GM12873 (cell line): ENCODE measurements around the gene NBAS.

Source experiments
- TF ChIP-seq, protein P1 (sequence below): IDR thresholded peaks from 2 replicates; pipeline ENCODE4 v1.5.1; 2012; ENCODE audit warnings: low read depth, mild to moderate bottlenecking, moderate library complexity, low read length, control low read depth; ENCODE audit not compliant: insufficient read depth; ENCODE audit errors: missing control alignments

The NBAS gene

DNA sequence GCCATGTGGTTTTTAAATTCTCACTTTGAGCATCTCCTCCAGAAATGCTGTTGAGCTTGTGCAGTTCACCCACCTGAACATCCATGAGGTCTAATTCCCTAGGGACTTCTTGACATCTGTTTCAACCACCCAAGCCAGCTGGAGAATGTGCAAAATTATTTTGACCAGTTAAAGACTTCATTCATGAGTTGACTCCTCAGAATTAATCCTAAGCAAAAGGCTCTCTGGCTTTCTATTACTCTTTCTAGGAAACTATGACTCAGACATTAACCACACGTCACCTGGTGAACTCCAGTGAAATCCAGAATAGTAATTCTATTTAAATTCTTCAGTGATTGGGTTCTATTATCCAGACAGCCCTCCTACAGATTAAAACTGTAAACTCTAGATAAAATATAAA is 247.5 kb downstream of the NBAS start:
- TF ChIP-seq, protein P1, sequence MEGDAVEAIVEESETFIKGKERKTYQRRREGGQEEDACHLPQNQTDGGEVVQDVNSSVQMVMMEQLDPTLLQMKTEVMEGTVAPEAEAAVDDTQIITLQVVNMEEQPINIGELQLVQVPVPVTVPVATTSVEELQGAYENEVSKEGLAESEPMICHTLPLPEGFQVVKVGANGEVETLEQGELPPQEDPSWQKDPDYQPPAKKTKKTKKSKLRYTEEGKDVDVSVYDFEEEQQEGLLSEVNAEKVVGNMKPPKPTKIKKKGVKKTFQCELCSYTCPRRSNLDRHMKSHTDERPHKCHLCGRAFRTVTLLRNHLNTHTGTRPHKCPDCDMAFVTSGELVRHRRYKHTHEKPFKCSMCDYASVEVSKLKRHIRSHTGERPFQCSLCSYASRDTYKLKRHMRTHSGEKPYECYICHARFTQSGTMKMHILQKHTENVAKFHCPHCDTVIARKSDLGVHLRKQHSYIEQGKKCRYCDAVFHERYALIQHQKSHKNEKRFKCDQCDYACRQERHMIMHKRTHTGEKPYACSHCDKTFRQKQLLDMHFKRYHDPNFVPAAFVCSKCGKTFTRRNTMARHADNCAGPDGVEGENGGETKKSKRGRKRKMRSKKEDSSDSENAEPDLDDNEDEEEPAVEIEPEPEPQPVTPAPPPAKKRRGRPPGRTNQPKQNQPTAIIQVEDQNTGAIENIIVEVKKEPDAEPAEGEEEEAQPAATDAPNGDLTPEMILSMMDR: no peak

DNA sequence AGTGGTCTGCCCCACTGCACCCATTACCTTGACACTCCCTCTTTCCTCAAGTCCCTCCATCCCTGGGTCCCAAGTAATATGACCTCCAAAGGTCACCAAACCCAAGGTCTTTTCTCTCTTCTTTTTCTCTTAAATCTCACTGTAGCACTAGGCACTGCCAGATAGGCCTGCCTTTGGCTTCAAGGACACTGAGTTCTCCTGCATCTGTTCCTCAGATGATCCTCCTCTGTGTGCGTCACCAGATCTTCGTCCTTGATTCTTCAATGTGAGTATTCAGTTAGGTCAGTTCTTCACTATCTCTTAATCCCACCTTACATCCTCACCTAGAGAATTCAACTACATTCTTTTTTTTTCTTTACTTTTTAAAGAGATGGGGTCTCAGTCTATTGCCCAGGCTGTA is 249.2 kb downstream of the NBAS start:
- TF ChIP-seq, protein P1: no peak

- TF ChIP-seq, protein P1: no peak
Measured at GRCh38 chr2:15311201-15311907, 249.8 kb downstream of the NBAS start.

DNA sequence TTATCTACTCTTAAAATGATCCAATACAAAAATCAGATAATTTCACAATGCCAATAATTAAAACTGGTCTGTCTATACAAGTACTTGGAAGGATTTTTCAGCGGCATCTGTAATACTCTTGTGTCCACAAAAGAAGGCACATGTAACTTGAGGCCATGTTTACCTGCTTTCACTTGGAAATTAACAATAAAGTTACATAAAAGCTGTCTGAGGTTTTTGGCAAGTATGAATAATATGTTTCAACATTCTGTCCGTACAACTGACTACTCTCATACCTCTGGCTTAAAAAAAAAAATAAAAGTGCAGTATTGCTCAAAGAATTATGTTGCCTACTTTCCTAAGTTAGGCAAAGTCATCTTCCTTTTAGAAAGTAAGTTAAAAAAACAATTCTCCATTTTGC is 253.6 kb downstream of the NBAS start:
- TF ChIP-seq, protein P1: no peak

GRCh38 chr2:15306706-15307105 is 254.4 kb downstream of the NBAS start:
- TF ChIP-seq, protein P1: no peak

- TF ChIP-seq, protein P1: no peak
Measured at GRCh38 chr2:15303874-15304273, 257.3 kb downstream of the NBAS start.

DNA sequence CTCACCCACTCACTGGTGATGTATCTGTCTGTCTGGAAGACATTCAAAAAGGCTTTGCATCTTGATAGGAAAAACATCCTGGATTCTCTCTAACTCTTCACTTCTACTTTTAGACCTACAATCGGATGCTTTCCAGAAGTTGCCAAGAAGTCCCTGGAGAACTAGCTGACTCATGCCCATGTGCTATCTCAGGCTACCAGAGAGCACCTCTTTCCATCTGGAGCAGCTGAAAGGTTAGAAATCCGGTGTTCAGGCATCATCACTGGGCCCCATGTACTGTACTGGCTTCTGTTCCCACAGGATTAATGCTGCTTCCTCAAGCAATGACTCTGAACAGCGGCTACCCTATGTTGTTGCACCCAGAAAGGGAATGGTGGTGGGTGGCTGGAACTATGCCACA is 259.0 kb downstream of the NBAS start:
- TF ChIP-seq, protein P1: no peak
